SK-N-MC (cell line): Measurements from ENCODE around the gene RBM20.

Experiments used
- EZH2 ChIP-seq: fragments of 200-600 bp; sonication (generic); IDR thresholded peaks from one replicate; pipeline ENCODE4 v1.6.1; 2017; ENCODE audit warnings: antibody characterized with exemption
- POLR2AphosphoS5 ChIP-seq: IDR thresholded peaks from 2 replicates; pipeline ENCODE4 v1.6.1; 2012; ENCODE audit warnings: mild to moderate bottlenecking, low read depth, low read length, borderline replicate concordance

- no peak for TF ChIP-seq EZH2
- no peak for TF ChIP-seq POLR2AphosphoS5
Observed at GRCh38 chr10:110625356-110625894, 18.7 kb upstream of the RBM20 start.
